ENCODE results near the gene PRMT2. TPM values are rescaled to one million over a fixed set of nuclear protein-coding genes. Genes with fewer than 3 reads are reported as not detected.

PRMT2 gene
- total and polyA plus RNA-seq, 2 donors from 2014 or later: 82.6 to 100 TPM

DNA sequence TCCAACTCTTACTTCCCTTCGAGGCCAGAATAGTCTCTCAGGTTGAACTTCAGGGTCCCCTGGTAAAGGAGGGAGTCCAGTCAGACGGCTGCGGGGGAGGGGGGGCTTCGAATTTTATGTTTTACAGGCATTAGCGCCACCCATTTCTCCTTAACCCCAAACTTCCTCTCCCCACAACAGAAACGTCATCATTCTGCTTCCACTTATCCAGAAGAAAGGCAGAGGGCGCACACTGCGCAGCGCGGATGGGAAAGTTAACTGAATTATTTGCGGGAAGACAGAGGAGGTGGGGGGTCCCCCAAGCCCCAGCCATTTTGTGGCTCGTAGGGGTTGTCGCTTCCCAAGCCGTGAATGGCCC lies 529 bp upstream of the PRMT2 start:
- peak overlapping the region; percentile 95 to 98 for H3K27ac ChIP-seq (ENCODE audit: low read depth in 2 of 2, low read length in 2 of 2)
- TF ChIP-seq, protein P1, sequence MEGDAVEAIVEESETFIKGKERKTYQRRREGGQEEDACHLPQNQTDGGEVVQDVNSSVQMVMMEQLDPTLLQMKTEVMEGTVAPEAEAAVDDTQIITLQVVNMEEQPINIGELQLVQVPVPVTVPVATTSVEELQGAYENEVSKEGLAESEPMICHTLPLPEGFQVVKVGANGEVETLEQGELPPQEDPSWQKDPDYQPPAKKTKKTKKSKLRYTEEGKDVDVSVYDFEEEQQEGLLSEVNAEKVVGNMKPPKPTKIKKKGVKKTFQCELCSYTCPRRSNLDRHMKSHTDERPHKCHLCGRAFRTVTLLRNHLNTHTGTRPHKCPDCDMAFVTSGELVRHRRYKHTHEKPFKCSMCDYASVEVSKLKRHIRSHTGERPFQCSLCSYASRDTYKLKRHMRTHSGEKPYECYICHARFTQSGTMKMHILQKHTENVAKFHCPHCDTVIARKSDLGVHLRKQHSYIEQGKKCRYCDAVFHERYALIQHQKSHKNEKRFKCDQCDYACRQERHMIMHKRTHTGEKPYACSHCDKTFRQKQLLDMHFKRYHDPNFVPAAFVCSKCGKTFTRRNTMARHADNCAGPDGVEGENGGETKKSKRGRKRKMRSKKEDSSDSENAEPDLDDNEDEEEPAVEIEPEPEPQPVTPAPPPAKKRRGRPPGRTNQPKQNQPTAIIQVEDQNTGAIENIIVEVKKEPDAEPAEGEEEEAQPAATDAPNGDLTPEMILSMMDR (IDR thresholded peaks at IDR 0.05; ENCODE audit: borderline replicate concordance, extremely low read depth, insufficient read depth): peak; percentile 26
- peak overlapping the region; percentile 11 to 80 (median 27) for H3K9ac ChIP-seq (ENCODE audit: low read length in 3 of 3)
- peak overlapping the region; percentile 63 to 98 (median 65) for H3K4me3 ChIP-seq (ENCODE audit: low read length in 3 of 3)
- peaks cover 4 to 12% (median 8%) of the 10 kb centered on the region in 3 donors for H3K4me1 ChIP-seq (ENCODE audit: control insufficient read depth in 2 of 3, insufficient read depth in 2 of 3, low read depth in 1 of 3, low read length in 3 of 3)
- no peaks in the 10 kb centered on the region for H3K9me3 ChIP-seq (ENCODE audit: control insufficient read depth in 2 of 3, insufficient read depth in 1 of 3, low read length in 3 of 3)
- FAIRE-seq (no peak), DNase-seq (peak in 3 of 5 donors; percentile 91 to 98 (median 96))
- intact Hi-C loops (cut with DNase I): no loop called here
- no peaks in the 10 kb centered on the region for H3K27me3 ChIP-seq (ENCODE audit: control insufficient read depth, insufficient read depth, low read length)
- H3K36me3 ChIP-seq (ENCODE audit: control insufficient read depth in 2 of 3, insufficient read depth in 3 of 3, low read length in 3 of 3): no peaks in the 10 kb centered on the region

DNA sequence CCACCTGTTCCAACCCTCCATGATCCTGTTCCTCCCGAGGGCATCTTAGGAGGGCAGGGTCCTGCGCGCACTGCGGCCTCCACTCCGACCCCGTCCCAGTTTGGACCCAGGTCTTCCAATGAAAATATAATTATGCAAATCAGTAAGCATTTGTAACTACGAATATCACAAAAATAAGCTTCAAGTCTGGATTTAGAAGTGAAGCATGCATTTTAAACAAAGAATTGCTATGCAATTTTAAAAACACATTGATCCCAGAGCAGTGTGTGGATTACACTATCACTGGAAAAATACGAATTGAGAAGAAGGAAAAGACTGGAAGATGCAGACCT lies 673 bp downstream of the PRMT2 start:
- no peak for DNase-seq
- FAIRE-seq: no peak
- peaks cover 4 to 12% (median 8%) of the 10 kb centered on the region in 3 donors for H3K4me1 ChIP-seq (ENCODE audit: control insufficient read depth in 2 of 3, insufficient read depth in 2 of 3, low read depth in 1 of 3, low read length in 3 of 3)

DNA sequence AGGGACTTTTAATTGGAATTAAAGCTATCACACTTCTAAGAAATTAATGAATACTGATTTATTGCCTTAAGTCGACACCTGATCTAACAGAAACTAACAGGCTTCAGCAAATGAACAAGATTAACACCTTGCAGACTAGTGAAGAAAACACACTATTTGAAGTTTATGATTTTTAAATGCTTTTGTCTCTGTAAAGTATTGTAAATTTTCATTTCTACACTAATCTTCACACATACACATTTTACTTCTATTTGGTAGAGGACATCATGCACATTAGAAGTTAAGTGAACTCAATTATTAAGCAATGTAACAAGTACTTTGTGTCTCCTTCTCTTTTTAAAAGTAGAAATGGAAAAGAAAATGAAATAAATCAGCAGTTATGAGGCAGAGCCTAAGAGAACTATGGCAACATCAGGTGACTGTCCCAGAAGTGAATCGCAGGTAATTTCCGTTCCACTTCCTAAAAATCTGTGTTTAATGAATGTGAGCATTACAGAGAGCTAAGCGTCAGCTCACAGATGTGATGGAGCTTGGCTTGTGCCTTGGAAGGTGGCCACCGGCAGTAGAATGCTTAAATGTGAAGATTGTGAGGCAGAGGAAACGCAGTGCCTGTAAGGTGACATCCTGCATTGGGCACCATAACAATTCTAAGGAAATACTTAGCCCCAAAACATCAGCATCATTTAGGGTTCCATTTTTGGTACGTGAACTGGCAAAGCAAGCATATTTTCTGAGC lies 1.2 kb downstream of the PRMT2 start:
- intact Hi-C loops (cut with DNase I): no loop called here
- Histone ChIP-seq H3K4me1 (ENCODE audit: control insufficient read depth in 2 of 3, insufficient read depth in 2 of 3, low read depth in 1 of 3, low read length in 3 of 3) (peaks cover 4 to 12% (median 8%) of the 10 kb centered on the region in 3 donors), H3K9me3 (ENCODE audit: control insufficient read depth in 2 of 3, insufficient read depth in 1 of 3, low read length in 3 of 3) (no peaks in the 10 kb centered on the region), H3K36me3 (ENCODE audit: control insufficient read depth in 2 of 3, insufficient read depth in 3 of 3, low read length in 3 of 3) (peaks cover 0 to 5% (median 3%) of the 10 kb centered on the region in 3 donors), H3K4me3 (ENCODE audit: low read length in 3 of 3) (peak overlapping the region; percentile 93 to 99 (median 98)), H3K27me3 (ENCODE audit: control insufficient read depth, insufficient read depth, low read length) (no peaks in the 10 kb centered on the region), H3K27ac (ENCODE audit: low read depth in 2 of 2, low read length in 2 of 2) (no peak overlapping the region), H3K9ac (ENCODE audit: low read length in 3 of 3) (peak overlapping the region in 2 of 3 donors; percentile 80 to 100)
- FAIRE-seq: no peak
- TF ChIP-seq, protein P1 (IDR thresholded peaks at IDR 0.05; ENCODE audit: borderline replicate concordance, extremely low read depth, insufficient read depth): no peak
- DNase-seq: no peak

More for the DNA sequence above, 673 bp downstream of the PRMT2 start:
- H3K9me3 ChIP-seq (ENCODE audit: control insufficient read depth in 2 of 3, insufficient read depth in 1 of 3, low read length in 3 of 3): no peaks in the 10 kb centered on the region
- H3K4me3 ChIP-seq (ENCODE audit: low read length in 3 of 3): peak overlapping the region; percentile 93 to 99 (median 98)
- H3K27ac ChIP-seq (ENCODE audit: low read depth in 2 of 2, low read length in 2 of 2): peak overlapping the region; percentile 95 to 98
- H3K36me3 ChIP-seq (ENCODE audit: control insufficient read depth in 2 of 3, insufficient read depth in 3 of 3, low read length in 3 of 3): peaks cover 0 to 2% (median 1%) of the 10 kb centered on the region in 3 donors
- TF ChIP-seq, protein P1 (IDR thresholded peaks at IDR 0.05; ENCODE audit: borderline replicate concordance, extremely low read depth, insufficient read depth): no peak
- peak overlapping the region in 2 of 3 donors; percentile 80 to 100 for H3K9ac ChIP-seq (ENCODE audit: low read length in 3 of 3)
- no peaks in the 10 kb centered on the region for H3K27me3 ChIP-seq (ENCODE audit: control insufficient read depth, insufficient read depth, low read length)
- intact Hi-C loops (cut with DNase I): no loop called here
